Urothelium cell line (cell line): ENCODE data around the gene ROCK1.
"Not testable (repeated sequence)": the region's sequence is repeated elsewhere in the genome, so short reads cannot be mapped to it uniquely, and the experiment has no call there.

ENCODE experiments used
- DNase-seq: peaks from one replicate; pipeline ENCODE4 v3.0.0; 2011; ENCODE audit warnings: low spot score, mixed read lengths
- FAIRE-seq: peaks from 2 replicates; lab custom pipeline; 2011; peaks lifted over from hg19 to GRCh38; lab: Jason Lieb, UNC

Gene ROCK1

GRCh38 chr18:21056545-21056944 is 55.1 kb downstream of the ROCK1 start:
- no peak for FAIRE-seq
- DNase-seq: no peak

- DNase-seq (no peak), FAIRE-seq (no peak)
Observed at GRCh38 chr18:21054252-21054821, 57.3 kb downstream of the ROCK1 start.

DNA sequence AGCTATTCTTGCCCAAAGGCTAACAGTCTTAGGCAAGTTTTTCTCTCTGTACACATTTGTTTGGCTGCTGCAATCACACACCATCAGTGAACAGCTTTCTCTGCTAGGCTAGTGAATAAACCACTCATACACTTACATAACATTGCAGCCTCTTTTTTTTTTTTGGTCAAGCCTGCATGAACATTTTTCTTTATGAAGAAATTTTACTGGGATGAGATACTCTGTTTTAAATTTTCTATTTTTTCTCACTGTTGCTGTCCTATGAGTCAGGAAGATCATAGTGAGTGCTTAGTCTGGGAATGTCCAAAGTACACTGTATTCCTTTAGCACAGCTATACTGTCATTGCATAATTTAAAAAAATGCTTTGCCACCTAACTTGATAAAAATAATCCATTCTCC is 58.5 kb downstream of the ROCK1 start:
- FAIRE-seq: no peak
- no peak for DNase-seq

DNA sequence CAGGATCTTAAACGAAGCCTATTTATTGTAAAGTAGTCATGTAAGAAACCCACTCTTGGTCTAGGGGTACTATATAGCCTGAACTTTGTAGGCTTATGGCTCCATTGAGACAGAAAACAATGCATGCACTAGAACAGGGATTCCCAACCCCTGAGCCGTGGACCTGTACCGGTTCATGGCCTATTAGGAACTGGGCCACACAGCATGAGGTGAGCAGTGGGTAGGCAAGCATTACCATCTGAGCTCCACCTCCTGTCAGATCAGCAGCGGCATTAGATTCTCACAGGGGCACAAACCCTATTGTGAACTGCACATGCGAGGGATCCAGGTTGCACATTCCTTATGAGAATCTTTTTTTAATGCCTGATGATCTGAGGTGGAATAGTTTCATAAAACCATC is 59.2 kb downstream of the ROCK1 start:
- DNase-seq: no peak

DNA sequence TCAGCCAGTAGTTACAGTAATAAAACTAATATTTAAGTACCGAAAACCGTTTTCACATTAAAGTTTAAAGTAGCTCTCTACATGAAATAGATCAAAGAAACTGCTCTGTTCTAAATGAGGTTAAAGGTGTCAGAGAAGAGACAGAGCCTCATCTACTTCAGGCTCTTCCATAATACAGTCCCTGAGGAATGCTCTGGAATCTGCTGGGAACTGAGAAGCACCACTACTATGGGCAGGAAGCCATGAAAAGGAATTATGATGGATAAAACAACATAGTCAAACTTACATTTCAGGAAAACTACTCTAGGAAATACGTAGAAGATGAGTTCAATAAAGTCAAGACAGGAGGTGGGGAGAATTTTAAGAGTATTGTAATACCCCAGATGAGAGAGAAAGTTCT is 60.0 kb downstream of the ROCK1 start:
- DNase-seq (no peak), FAIRE-seq (no peak)

More for the DNA sequence above, 59.2 kb downstream of the ROCK1 start:
- FAIRE-seq: no peak

DNA sequence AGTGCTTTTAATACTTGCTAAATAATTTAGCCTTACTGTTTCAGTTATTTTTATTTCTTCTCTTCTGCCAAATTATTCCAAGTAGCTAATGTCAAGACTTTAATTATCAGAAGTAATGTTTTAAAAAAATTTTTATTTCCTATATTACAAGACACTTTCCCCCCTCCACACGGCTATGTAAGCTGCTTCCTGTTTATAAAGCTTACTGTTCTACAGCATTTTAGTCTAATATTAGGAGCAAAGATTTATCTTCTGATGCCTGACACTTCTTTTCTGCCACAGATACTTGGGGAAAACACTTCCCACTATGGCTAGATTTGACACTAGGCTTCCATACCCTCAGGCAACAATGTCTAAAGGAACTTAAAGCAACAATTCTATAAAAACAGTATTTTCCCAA is 62.3 kb downstream of the ROCK1 start:
- DNase-seq (no peak), FAIRE-seq (no peak)

- DNase-seq (no peak), FAIRE-seq (no peak)
Observed at GRCh38 chr18:21047126-21047525, 64.5 kb downstream of the ROCK1 start.

- no peak for FAIRE-seq
- DNase-seq: no peak
Observed at GRCh38 chr18:21040466-21040865, 71.1 kb downstream of the ROCK1 start.

DNA sequence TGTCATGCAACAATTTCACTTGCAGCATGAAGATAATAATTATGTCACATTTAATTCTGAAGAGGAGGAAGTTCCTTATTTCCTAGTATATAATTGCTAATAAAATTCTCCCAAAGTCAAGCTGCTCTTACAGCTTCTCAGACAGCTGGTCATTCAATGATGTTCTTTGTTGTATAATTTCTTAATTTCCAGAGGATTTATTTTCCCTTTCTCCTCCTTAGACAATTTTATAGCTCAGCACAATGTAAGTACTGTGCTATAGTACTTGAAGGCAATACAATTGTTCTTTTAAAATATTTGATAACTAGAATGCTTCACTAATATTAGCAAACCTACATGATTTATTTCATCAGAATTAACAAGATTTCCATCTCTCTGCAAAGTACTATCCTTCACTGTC is 73.4 kb downstream of the ROCK1 start:
- DNase-seq (no peak), FAIRE-seq (no peak)

- DNase-seq (no peak), FAIRE-seq (no peak)
Observed at GRCh38 chr18:21031845-21032244, 79.8 kb downstream of the ROCK1 start.

- not testable (repeated sequence) for FAIRE-seq, DNase-seq
Observed at GRCh38 chr18:21018257-21018656, 93.4 kb downstream of the ROCK1 start.

GRCh38 chr18:21012308-21012707 is 99.3 kb downstream of the ROCK1 start:
- DNase-seq (no peak), FAIRE-seq (no peak)

DNA sequence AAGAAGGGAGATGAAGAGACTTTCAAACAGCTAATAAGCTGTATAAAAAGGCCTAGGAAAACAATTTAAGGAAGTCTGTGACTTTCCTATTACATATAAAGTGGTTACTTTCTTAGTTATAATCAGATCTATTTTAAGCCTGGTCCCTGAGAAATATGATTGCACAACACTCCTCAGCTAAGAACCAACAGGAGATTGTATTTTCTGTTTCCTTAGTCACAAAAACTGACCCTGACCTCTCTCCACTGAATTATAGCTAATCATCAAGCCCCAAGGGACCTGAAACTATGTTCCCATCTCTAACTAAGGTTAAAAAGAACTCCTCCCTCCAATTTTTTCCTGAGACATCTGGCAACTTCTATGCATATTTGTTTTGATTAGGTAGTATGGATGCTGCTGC is 106.9 kb downstream of the ROCK1 start:
- DNase-seq (no peak), FAIRE-seq (no peak)

- DNase-seq (no peak), FAIRE-seq (no peak)
Observed at GRCh38 chr18:21000667-21001066, 110.9 kb downstream of the ROCK1 start.

GRCh38 chr18:20997371-20997770 is 114.2 kb downstream of the ROCK1 start:
- FAIRE-seq: no peak
- no peak for DNase-seq

GRCh38 chr18:20996418-20996817 is 115.2 kb downstream of the ROCK1 start:
- no peak for FAIRE-seq
- no peak for DNase-seq

DNA sequence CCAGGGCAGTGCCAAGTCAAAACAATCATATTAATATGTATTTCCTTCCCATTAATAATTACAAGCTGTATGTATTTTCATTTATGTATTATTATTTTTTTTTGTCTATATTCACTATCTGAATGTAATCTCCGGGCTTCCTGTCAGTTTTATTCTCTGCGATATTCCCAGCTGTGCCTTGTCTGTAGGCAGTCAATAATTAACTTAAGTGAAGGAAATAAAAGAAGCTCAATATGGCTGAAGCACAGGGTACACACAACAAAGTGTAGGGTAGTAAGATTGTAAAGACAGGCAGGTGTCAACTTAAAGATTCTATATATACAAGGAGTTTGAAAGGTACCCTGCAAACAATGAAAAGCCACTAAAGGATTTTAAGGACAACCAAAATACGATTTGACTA is 122.9 kb downstream of the ROCK1 start:
- DNase-seq: no peak
- no peak for FAIRE-seq

- DNase-seq (no peak), FAIRE-seq (no peak)
Observed at GRCh38 chr18:20975077-20975476, 136.5 kb downstream of the ROCK1 start.

GRCh38 chr18:20971886-20972267 is 139.7 kb downstream of the ROCK1 start:
- peak; percentile 14 for DNase-seq
- FAIRE-seq: no peak

- DNase-seq: no peak
- no peak for FAIRE-seq
Observed at GRCh38 chr18:20966795-20967194, 144.8 kb downstream of the ROCK1 start.

DNA sequence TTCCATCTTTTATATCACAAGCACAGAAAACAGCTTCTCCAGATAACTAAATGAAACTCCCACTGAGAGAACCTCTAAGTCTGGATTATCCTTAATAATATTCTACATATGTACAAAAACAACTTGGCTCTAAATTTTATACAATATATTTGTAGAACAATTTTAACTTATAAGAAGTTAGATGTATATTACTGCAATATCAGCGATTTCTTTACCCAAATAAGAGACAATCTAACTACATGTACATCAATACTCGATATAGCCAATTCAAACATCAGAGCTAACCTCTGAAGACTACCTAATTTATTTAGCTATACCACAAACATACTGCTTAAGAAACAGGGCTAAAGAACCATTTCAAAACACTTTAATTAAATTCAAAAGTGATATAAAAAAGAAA is 148.6 kb downstream of the ROCK1 start:
- no peak for FAIRE-seq
- no peak for DNase-seq

DNA sequence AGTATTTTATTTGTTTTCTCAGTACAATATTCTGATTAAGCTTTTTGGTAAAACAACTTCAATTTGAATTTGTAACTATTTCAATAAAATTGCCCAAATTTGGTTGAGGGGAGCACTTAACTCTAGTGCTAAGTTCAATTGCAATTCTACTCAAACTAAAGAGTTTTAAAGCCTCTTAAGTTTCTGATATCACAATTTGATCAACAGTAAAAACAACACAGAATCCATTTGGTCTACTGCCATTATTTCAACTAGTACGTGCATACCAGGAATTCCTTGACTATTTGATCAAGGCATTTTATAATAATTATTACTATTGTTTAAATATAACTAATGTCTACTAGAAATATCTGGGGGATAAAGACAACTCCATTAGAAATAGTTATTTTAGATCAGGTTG is 150.9 kb downstream of the ROCK1 start:
- DNase-seq: no peak
- no peak for FAIRE-seq

GRCh38 chr18:20950827-20951226 is 160.8 kb downstream of the ROCK1 start:
- DNase-seq, FAIRE-seq: not testable (repeated sequence)
